GM12801 (cell line): ENCODE data around the gene HIPK2.

Experiments
- TF ChIP-seq, protein P1 (sequence below): IDR thresholded peaks from one replicate; pipeline ENCODE4 v1.5.1; 2011; ENCODE audit warnings: control low read depth; ENCODE audit not compliant: insufficient read length; ENCODE audit errors: extremely low read depth

HIPK2 gene

DNA sequence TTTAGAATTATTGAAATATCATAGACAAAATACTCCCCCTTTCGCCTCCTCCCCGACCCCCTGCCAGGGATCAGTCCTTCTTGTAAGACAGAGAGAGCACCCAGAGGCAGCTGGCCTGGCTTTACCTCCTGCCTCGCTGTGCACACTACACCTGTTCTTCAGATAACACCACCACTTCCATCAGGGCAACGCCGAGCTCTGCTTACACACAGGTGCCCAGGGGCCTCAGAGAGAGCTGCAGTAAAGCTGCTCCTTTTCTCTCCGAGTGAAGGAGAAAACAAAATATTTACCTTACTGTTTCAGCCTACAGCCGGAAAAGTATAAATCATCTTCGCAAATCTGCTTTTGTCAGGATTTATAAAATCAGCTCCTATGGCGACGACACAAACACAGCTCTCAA, 80.7 kb downstream of the HIPK2 start:
- TF ChIP-seq, protein P1, sequence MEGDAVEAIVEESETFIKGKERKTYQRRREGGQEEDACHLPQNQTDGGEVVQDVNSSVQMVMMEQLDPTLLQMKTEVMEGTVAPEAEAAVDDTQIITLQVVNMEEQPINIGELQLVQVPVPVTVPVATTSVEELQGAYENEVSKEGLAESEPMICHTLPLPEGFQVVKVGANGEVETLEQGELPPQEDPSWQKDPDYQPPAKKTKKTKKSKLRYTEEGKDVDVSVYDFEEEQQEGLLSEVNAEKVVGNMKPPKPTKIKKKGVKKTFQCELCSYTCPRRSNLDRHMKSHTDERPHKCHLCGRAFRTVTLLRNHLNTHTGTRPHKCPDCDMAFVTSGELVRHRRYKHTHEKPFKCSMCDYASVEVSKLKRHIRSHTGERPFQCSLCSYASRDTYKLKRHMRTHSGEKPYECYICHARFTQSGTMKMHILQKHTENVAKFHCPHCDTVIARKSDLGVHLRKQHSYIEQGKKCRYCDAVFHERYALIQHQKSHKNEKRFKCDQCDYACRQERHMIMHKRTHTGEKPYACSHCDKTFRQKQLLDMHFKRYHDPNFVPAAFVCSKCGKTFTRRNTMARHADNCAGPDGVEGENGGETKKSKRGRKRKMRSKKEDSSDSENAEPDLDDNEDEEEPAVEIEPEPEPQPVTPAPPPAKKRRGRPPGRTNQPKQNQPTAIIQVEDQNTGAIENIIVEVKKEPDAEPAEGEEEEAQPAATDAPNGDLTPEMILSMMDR = no peak

DNA sequence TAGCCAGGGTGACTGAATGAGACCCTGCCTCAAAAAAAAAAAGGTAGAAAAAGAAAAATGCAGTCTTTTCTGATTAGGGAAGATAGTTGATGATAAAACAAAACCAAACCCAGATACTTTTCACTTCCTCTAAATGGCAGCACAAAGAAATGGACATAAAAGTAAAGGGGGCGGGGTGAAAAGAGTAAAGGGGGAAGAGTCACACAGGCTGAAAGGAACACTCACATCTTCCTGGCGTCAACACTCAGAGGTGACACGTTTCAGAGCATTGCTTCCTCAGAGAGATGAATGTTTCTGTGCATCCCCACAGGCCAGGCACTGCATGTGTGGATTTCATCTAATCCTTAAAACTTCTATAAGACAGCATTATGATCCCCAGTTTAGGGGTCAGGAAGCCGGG, 81.2 kb downstream of the HIPK2 start:
- TF ChIP-seq, protein P1 = no peak

DNA sequence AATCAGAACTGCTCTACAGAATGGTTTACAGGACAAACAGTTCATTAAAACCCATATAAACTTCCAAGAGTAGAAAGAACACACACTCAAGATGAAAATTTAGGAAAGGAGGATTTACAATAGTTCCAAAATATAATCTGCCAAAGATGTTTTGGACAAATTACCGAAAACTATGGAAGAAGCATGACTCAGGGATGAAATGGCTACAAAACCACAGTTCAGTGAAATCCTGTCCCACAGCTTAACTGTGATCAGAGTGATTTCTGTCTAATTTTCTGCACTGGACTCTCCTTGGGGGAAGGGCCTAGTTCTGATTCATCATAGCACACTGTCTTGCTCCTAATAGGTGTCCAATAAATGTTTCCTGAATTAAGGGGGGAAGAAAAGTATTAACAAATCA, 82.2 kb downstream of the HIPK2 start:
- TF ChIP-seq, protein P1 = no peak

DNA sequence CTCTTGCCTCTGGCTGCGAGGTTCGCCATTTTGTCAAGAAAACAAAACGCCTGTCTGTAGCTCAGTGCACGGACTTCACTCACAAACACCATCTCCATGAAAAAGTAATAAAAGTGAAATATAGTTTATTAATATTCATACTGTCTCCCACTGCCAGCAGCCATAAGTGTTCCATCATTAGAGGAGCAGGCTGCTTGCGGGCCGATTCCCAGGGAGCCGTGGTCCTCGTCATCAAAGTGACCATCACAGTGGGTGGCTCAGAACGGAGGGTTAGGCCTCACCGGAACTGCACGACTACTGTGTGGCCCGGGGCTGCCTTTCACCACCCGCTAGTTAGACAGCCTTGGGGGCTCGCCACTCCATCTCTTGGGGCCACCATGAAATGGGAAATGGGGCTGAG, 82.7 kb downstream of the HIPK2 start:
- TF ChIP-seq, protein P1 = no peak

DNA sequence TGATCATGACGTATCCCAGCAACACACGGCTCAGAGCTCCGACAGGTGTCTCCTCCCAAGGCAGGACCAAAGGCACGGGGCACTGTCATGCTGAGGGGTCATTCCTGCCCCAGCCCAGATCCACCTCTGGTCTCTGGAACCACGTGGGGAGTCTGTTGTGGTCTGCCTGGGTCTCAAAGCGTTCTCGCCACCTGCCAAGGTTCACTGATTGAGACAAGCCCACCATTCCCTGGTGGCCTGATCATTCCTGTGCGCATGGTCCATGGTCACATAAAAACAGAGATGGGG, 83.5 kb downstream of the HIPK2 start:
- TF ChIP-seq, protein P1 = no peak

DNA sequence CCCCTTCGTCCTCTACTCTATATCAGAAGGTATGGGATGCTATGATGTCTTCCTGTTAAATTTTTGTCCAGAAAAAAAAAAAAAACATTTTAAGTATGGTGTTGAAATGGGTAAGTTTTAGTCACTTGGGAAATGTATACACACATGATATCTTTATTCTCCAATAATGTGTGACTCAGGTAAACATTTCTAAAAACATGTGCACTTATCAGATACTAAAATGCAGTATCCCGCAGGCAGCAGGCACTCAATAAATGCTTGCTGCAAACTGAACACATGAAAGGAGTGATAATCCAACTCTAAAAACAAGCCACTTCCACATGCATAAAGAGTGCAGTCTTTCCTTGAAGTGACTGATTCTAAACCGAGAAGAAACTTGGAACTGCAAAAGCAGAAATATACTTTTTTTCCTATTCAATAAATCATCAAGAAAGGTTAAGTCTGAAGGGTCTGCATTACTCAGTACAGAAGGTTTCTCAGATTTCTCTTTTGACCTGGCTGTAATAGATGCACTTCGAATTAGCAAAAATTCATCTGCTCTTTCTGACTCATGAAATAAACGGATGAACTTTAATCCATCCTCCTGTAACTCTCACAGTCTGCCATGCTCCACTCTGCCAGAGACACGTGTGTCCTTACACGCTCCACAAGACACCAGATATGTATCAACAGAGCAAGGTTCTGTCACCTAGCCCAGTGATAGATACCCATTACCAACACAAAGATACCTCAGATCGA, 84.0 kb downstream of the HIPK2 start:
- TF ChIP-seq, protein P1 = no peak

DNA sequence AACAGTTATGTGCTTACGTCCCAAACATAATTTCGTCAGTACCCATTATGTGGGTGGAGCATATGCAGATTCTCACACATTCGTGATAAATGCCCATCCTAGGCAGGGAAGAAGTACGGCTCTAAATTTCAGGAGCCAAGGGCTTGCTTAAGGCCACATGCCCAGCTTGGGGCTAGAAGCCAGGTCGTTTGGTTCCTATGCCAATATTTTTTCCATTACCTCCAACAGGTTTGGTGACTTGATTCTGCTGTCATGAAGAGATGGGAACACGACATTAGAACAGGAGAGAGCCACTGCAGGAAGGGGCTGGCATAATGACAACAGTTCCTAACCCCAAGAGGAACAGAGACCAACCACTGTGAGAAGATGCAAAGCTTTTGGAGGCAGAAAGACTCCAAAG, 85.1 kb downstream of the HIPK2 start:
- TF ChIP-seq, protein P1 = no peak
